Neural progenitor cell (in vitro differentiated cells): Measurements from ENCODE around the gene RNASE4. TPM values are rescaled to one million over a fixed set of nuclear protein-coding genes. Genes with fewer than 3 reads are reported as not detected.
A peak's percentile ranks its signal among the peaks of the same experiment; 100 is the strongest.

ENCODE experiments used
- DNase-seq: peaks from one replicate; pipeline ENCODE4 v3.0.0-alpha.2; 2016; ENCODE audit warnings: low spot score
- H2AFZ ChIP-seq: fragments of 200-600 bp; sonication (generic); replicated peaks from 2 replicates; pipeline ENCODE4 v1.6.1; 2016; ENCODE audit warnings: antibody characterized with exemption
- H3F3A ChIP-seq: fragments of 200-600 bp; sonication (generic); 2 replicates; pipeline ENCODE4 v1.6.1; 2016; ENCODE audit warnings: antibody characterized with exemption, low read depth
- H3K27ac ChIP-seq: fragments of 200-600 bp; sonication (generic); 2 replicates; pipeline ENCODE4 v1.5.1; 2016; ENCODE audit warnings: mild to moderate bottlenecking
- H3K27me3 ChIP-seq: fragments of 200-600 bp; sonication (generic); 2 replicates; pipeline ENCODE4 v1.6.1; 2016; ENCODE audit warnings: mild to moderate bottlenecking, moderate library complexity
- H3K36me3 ChIP-seq: fragments of 200-600 bp; sonication (generic); 2 replicates; pipeline ENCODE4 v1.5.1; 2016
- H3K4me1 ChIP-seq: fragments of 200-600 bp; sonication (generic); 2 replicates; pipeline ENCODE4 v1.6.1; 2016; ENCODE audit warnings: mixed run types
- H3K4me2 ChIP-seq: fragments of 200-600 bp; sonication (generic); 2 replicates; pipeline ENCODE4 v1.6.1; 2016
- H3K4me3 ChIP-seq: fragments of 200-600 bp; sonication (generic); 2 replicates; pipeline ENCODE4 v1.5.1; 2016
- H3K79me2 ChIP-seq: fragments of 200-600 bp; sonication (generic); 2 replicates; pipeline ENCODE4 v1.6.1; 2016; ENCODE audit warnings: low read depth
- H3K9ac ChIP-seq: fragments of 200-600 bp; sonication (generic); 2 replicates; pipeline ENCODE4 v1.6.1; 2016
- H3K9me3 ChIP-seq: fragments of 200-600 bp; sonication (generic); 2 replicates; pipeline ENCODE4 v1.5.1; 2016; ENCODE audit warnings: low read depth
- H4K20me1 ChIP-seq: fragments of 200-600 bp; sonication (generic); 2 replicates; pipeline ENCODE4 v1.6.1; 2016; ENCODE audit warnings: low read depth
- H3K27ac Mint-ChIP-seq: 3 replicates; pipeline ENCODE4 v1.8.0; 2021; ENCODE audit warnings: mixed read lengths
- H3K27me3 Mint-ChIP-seq: 2 replicates; pipeline ENCODE4 v1.8.0; 2022; ENCODE audit warnings: low read depth, mild to moderate bottlenecking, inconsistent platforms, moderate library complexity, mixed read lengths; ENCODE audit not compliant: insufficient read depth
- H3K36me3 Mint-ChIP-seq: 3 replicates; pipeline ENCODE4 v1.8.0; 2021; ENCODE audit warnings: mixed read lengths
- H3K4me1 Mint-ChIP-seq: 3 replicates; pipeline ENCODE4 v1.8.0; 2021; ENCODE audit warnings: mixed read lengths
- H3K4me3 Mint-ChIP-seq: 3 replicates; pipeline ENCODE4 v1.8.0; 2021; ENCODE audit warnings: mild to moderate bottlenecking, moderate library complexity, mixed read lengths
- H3K9me3 Mint-ChIP-seq: 3 replicates; pipeline ENCODE4 v1.8.0; 2020; ENCODE audit warnings: mixed read lengths
- EZH2 ChIP-seq: fragments of 200-600 bp; sonication (generic); IDR thresholded peaks from 2 replicates; pipeline ENCODE4 v1.6.1; 2017; ENCODE audit warnings: antibody characterized with exemption, mild to moderate bottlenecking, moderate library complexity
- EZH2phosphoT487 ChIP-seq: fragments of 200-600 bp; sonication (generic); IDR thresholded peaks from 2 replicates; pipeline ENCODE4 v1.6.1; 2017; ENCODE audit warnings: antibody characterized with exemption
- total RNA-seq: library from RNA; depleted of rRNA; stranded (reverse); fragments of >200 nt; gene quantifications from 2 replicates; pipeline ENCODE4 v1.2.3, GENCODE V29; 2015; ENCODE audit warnings: low replicate concordance
- TF ChIP-seq, protein P1 (sequence below): fragments of 200-600 bp; sonication (generic); IDR thresholded peaks from 2 replicates; pipeline ENCODE4 v1.5.1; 2017; ENCODE audit warnings: antibody characterized with exemption, mild to moderate bottlenecking

The RNASE4 gene
- total RNA-seq, 1 donor from 2014 or later, result 2.1 TPM

- Histone ChIP-seq H3F3A (peaks cover 28% of the 10 kb centered on the region), H3K36me3 (no peaks in the 10 kb centered on the region), H3K4me3 (no peak overlapping the region), H3K79me2 (no peaks in the 10 kb centered on the region), H3K4me1 (no peaks in the 10 kb centered on the region), H3K27ac (no peak overlapping the region), H3K9me3 (no peaks in the 10 kb centered on the region), H4K20me1 (no peaks in the 10 kb centered on the region), H3K27me3 (peaks cover 18% of the 10 kb centered on the region), H2AFZ (no peak overlapping the region), H3K4me2 (no peak overlapping the region), H3K9ac (no peak overlapping the region)
- no peak for DNase-seq
- peaks cover 10% of the 10 kb centered on the region for H3K4me1 Mint-ChIP-seq
- TF ChIP-seq EZH2phosphoT487 (no peak), EZH2 (no peak)
- TF ChIP-seq, protein P1, sequence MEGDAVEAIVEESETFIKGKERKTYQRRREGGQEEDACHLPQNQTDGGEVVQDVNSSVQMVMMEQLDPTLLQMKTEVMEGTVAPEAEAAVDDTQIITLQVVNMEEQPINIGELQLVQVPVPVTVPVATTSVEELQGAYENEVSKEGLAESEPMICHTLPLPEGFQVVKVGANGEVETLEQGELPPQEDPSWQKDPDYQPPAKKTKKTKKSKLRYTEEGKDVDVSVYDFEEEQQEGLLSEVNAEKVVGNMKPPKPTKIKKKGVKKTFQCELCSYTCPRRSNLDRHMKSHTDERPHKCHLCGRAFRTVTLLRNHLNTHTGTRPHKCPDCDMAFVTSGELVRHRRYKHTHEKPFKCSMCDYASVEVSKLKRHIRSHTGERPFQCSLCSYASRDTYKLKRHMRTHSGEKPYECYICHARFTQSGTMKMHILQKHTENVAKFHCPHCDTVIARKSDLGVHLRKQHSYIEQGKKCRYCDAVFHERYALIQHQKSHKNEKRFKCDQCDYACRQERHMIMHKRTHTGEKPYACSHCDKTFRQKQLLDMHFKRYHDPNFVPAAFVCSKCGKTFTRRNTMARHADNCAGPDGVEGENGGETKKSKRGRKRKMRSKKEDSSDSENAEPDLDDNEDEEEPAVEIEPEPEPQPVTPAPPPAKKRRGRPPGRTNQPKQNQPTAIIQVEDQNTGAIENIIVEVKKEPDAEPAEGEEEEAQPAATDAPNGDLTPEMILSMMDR, result no peak
- H3K36me3 Mint-ChIP-seq, result no peaks in the 10 kb centered on the region
- peaks cover 5% of the 10 kb centered on the region for H3K27me3 Mint-ChIP-seq
- no peak overlapping the region for H3K27ac Mint-ChIP-seq
- H3K9me3 Mint-ChIP-seq, result no peaks in the 10 kb centered on the region
- H3K4me3 Mint-ChIP-seq, result no peak overlapping the region
Measured at GRCh38 chr14:20687362-20688166, 3.2 kb downstream of the RNASE4 start.

DNA sequence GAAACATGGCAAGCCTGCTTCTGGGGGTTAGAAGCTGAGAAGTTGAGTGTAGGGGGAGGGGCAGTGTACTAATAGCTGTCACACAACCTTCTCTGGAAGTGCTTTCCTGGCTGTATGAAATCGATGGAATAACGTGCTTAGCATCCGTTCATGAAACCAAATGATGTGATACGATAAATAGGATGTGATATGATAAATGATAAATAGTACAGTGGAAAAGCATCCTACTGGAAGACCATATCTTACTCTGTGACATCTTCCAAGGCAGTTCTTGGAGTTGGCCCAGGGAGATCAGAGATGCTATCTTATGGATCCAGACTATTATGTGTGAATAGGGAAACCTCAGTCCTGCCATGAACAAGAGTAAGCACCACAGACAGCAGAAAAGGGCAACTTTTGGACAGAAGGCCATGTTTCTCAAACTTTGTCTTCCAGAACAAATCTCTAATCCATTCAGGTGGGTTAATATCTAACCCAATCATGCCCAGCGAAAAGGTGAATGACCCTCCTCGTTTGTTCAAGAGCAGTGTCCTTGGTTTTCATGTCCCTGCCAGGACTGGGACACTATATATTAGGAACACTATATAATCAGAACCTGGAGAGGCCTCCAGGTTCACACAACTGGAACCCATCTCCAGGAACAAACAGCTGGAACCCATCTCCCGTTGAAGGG lies 3.9 kb downstream of the RNASE4 start, which contains the start of gene ANG:
ANG (plus strand) TSS at position 598 of the 673 bp plus-strand sequence. CDS start 4,801 bp downstream, outside the sequence.
- Histone ChIP-seq H3F3A (peaks cover 21% of the 10 kb centered on the region), H3K27ac (no peak within 1 kb of the TSS), H3K9ac (no peak within 1 kb of the TSS), H3K4me2 (no peak within 1 kb of the TSS), H3K79me2 (no peaks in the 10 kb centered on the region), H4K20me1 (no peaks in the 10 kb centered on the region), H3K4me1 (no peaks in the 10 kb centered on the region), H3K4me3 (no peak within 1 kb of the TSS), H3K36me3 (no peaks in the 10 kb centered on the region), H3K27me3 (peaks cover 18% of the 10 kb centered on the region), H2AFZ (no peak within 1 kb of the TSS), H3K9me3 (no peaks in the 10 kb centered on the region)
- Mint-ChIP-seq H3K36me3 (no peaks in the 10 kb centered on the region), H3K27ac (no peak within 1 kb of the TSS), H3K4me3 (no peak within 1 kb of the TSS), H3K9me3 (no peaks in the 10 kb centered on the region), H3K4me1 (peaks cover 10% of the 10 kb centered on the region), H3K27me3 (peaks cover 5% of the 10 kb centered on the region)
- no peak for DNase-seq
- TF ChIP-seq EZH2, result no peak
- TF ChIP-seq, protein P1, result no peak
- no peak for TF ChIP-seq EZH2phosphoT487

- H3K9me3 ChIP-seq, result no peaks in the 10 kb centered on the region
- no peak overlapping the region for H3K27ac ChIP-seq
- Mint-ChIP-seq H3K9me3 (no peaks in the 10 kb centered on the region), H3K27me3 (peaks cover 2% of the 10 kb centered on the region), H3K4me3 (peak overlapping the region; percentile 30), H3K36me3 (no peaks in the 10 kb centered on the region), H3K27ac (no peak overlapping the region), H3K4me1 (peaks cover 4% of the 10 kb centered on the region)
- H3K36me3 ChIP-seq, result no peaks in the 10 kb centered on the region
- H3K79me2 ChIP-seq, result no peaks in the 10 kb centered on the region
- H2AFZ ChIP-seq, result no peak overlapping the region
- no peak overlapping the region for H3K4me3 ChIP-seq
- H3K4me2 ChIP-seq, result no peak overlapping the region
- H3K9ac ChIP-seq, result no peak overlapping the region
- H3K4me1 ChIP-seq, result no peaks in the 10 kb centered on the region
- peaks cover 6% of the 10 kb centered on the region for H3K27me3 ChIP-seq
- no peaks in the 10 kb centered on the region for H3F3A ChIP-seq
- TF ChIP-seq, protein P1, result peak; percentile 86
- TF ChIP-seq EZH2 (no peak), EZH2phosphoT487 (no peak)
- peak; percentile 76 for DNase-seq
- no peaks in the 10 kb centered on the region for H4K20me1 ChIP-seq
Measured at GRCh38 chr14:20690848-20691640, 6.7 kb downstream of the RNASE4 start.
